Hepatocyte (in vitro differentiated cells): ENCODE results near the gene MYH16. TPM values are rescaled to one million over a fixed set of nuclear protein-coding genes. Genes with fewer than 3 reads are reported as not detected.
"Not testable (repeated sequence)": the region's sequence is repeated elsewhere in the genome, so short reads cannot be mapped to it uniquely, and the experiment has no call there.

ENCODE experiments used
- DNase-seq: peaks from one replicate; pipeline ENCODE4 v3.0.0-alpha.2; 2016; ENCODE audit warnings: low spot score
- H2AFZ ChIP-seq: fragments of 200-600 bp; sonication (generic); 2 replicates; pipeline ENCODE4 v1.6.0; 2016; ENCODE audit warnings: antibody characterized with exemption, mild to moderate bottlenecking
- H3K27ac ChIP-seq: fragments of 200-600 bp; sonication (generic); 2 replicates; pipeline ENCODE4 v1.5.1; 2016; ENCODE audit warnings: mild to moderate bottlenecking
- H3K27me3 ChIP-seq: fragments of 200-600 bp; sonication (generic); 2 replicates; pipeline ENCODE4 v1.6.1; 2016
- H3K36me3 ChIP-seq: fragments of 200-600 bp; sonication (generic); replicated peaks from 2 replicates; pipeline ENCODE4 v1.5.1; 2016; ENCODE audit warnings: low read depth; ENCODE audit not compliant: insufficient read depth
- H3K4me1 ChIP-seq: fragments of 200-600 bp; sonication (generic); 2 replicates; pipeline ENCODE4 v1.5.1; 2016; ENCODE audit warnings: mild to moderate bottlenecking, moderate library complexity; ENCODE audit not compliant: insufficient read depth
- H3K4me2 ChIP-seq: fragments of 200-600 bp; sonication (generic); 2 replicates; pipeline ENCODE4 v1.6.0; 2016
- H3K4me3 ChIP-seq: fragments of 200-600 bp; sonication (generic); 2 replicates; pipeline ENCODE4 v1.5.1; 2016; ENCODE audit warnings: mild to moderate bottlenecking
- H3K79me2 ChIP-seq: fragments of 200-600 bp; sonication (generic); 2 replicates; pipeline ENCODE4 v1.6.0; 2017; ENCODE audit warnings: mild to moderate bottlenecking
- H3K9me2 ChIP-seq: fragments of 200-600 bp; sonication (generic); replicated peaks from 2 replicates; pipeline ENCODE4 v1.6.0; 2017; ENCODE audit warnings: mild to moderate bottlenecking; ENCODE audit not compliant: insufficient read depth
- H3K9me3 ChIP-seq: fragments of 200-600 bp; sonication (generic); 2 replicates; pipeline ENCODE4 v1.5.1; 2016; ENCODE audit warnings: low read depth, mild to moderate bottlenecking
- H4K20me1 ChIP-seq: fragments of 200-600 bp; sonication (generic); 2 replicates; pipeline ENCODE4 v1.6.0; 2016; ENCODE audit warnings: mild to moderate bottlenecking; ENCODE audit not compliant: insufficient read depth, poor library complexity, severe bottlenecking
- EZH2 ChIP-seq: fragments of 200-600 bp; sonication (generic); IDR thresholded peaks from 2 replicates; pipeline ENCODE4 v1.6.1; 2016; ENCODE audit warnings: antibody characterized with exemption, mild to moderate bottlenecking, borderline replicate concordance
- EZH2phosphoT487 ChIP-seq: fragments of 200-600 bp; sonication (generic); IDR thresholded peaks from one replicate; pipeline ENCODE4 v1.6.1; 2018; ENCODE audit warnings: antibody characterized with exemption, mild to moderate bottlenecking, low read depth, moderate library complexity; ENCODE audit not compliant: unreplicated experiment, severe bottlenecking
- WGBS: methylation state at CpG from one replicate; pipeline ENCODE4 v1.1.6; 2016; ENCODE audit warnings: low lambda C conversion rate; ENCODE audit errors: missing lambda C conversion rate; 5-methylcytosine and 5-hydroxymethylcytosine counted together
- polyA plus RNA-seq: library from polyadenylated mRNA; unstranded; fragments of >200 nt; fragmentation: Nextera tagmentation; extraction: Ambion mirVana; gene quantifications from 2 replicates; pipeline ENCODE4 v1.2.1, GENCODE V29; 2016
- total RNA-seq: library from RNA; depleted of rRNA; stranded (reverse); fragments of >200 nt; gene quantifications from 2 replicates; pipeline ENCODE4 v1.2.3, GENCODE V29; 2014
- TF ChIP-seq, protein P1 (sequence below): fragments of 200-600 bp; sonication (generic); IDR thresholded peaks from 2 replicates; pipeline ENCODE4 v1.5.1; 2016; ENCODE audit warnings: antibody characterized with exemption, mild to moderate bottlenecking; ENCODE audit not compliant: poor library complexity

Gene MYH16
- total and polyA plus RNA-seq, 2 experiments from 2014 or later, result 0.13 TPM; not detected in 1

DNA sequence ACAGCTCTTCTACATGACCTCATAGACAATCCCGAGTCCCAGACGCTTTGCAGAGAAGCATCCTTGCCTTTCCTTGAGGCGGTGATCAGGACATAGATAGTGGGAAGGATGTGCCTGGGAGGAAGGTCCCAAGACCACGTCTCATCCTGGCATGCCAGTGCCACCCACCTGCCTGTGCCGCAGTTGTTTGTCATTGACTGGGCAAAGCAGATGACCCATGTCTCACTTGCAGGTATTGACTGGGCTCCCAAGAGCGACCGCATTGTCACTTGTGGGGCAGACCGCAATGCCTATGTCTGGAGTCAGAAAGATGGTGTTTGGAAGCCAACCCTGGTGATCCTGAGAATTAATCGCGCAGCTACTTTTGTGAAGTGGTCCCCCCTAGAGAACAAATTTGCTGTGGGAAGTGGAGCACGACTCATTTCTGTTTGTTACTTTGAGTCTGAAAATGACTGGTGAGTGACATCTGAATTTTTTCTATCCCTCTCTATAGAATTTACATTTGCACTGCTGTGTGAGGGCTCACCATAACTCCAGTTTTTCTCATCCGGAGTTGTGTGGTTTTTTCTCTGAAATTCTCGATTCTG is 71.5 kb downstream of the MYH16 start:
- no peak overlapping the region for H3K4me2 ChIP-seq
- 94% methylated on average over 13 of the region's 13 CpGs for WGBS

DNA sequence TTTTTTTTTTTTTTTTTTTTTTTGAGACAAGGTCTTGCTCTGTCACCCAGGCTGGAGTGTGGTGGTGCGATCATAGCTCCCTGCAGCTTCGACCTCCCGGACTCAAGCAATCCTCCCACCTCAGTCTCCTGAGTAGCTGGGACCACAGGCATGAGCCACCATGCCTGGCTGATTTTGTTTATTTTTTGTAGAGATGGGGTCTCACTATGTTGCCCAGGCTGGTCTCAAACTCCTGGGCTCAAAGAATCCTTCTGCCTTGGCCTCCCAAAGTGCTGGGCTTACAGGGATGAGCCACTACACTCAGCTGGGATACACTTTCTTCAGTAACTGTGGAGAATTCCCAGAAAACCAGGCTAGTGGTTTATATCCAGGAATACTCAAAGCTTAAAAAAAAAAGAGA is 78.0 kb downstream of the MYH16 start:
- not testable (repeated sequence) for H2AFZ ChIP-seq, H3K4me1 ChIP-seq, H3K4me3 ChIP-seq, DNase-seq, H3K4me2 ChIP-seq, H3K27me3 ChIP-seq, H3K27ac ChIP-seq, H3K9me3 ChIP-seq, H3K36me3 ChIP-seq, H4K20me1 ChIP-seq, H3K9me2 ChIP-seq
- peaks cover 16% of the 10 kb centered on the region for H3K79me2 ChIP-seq
- 98% methylated on average over 3 of the region's 3 CpGs for WGBS

More for the DNA sequence above, 71.5 kb downstream of the MYH16 start:
- Histone ChIP-seq H3K27me3 (no peaks in the 10 kb centered on the region), H3K27ac (no peak overlapping the region), H2AFZ (no peak overlapping the region), H3K4me1 (no peaks in the 10 kb centered on the region), H3K9me3 (no peaks in the 10 kb centered on the region), H3K79me2 (peaks cover 35% of the 10 kb centered on the region), H3K4me3 (no peak overlapping the region), H3K36me3 (no peaks in the 10 kb centered on the region), H4K20me1 (no peaks in the 10 kb centered on the region), H3K9me2 (no peaks in the 10 kb centered on the region)
- TF ChIP-seq, protein P1, sequence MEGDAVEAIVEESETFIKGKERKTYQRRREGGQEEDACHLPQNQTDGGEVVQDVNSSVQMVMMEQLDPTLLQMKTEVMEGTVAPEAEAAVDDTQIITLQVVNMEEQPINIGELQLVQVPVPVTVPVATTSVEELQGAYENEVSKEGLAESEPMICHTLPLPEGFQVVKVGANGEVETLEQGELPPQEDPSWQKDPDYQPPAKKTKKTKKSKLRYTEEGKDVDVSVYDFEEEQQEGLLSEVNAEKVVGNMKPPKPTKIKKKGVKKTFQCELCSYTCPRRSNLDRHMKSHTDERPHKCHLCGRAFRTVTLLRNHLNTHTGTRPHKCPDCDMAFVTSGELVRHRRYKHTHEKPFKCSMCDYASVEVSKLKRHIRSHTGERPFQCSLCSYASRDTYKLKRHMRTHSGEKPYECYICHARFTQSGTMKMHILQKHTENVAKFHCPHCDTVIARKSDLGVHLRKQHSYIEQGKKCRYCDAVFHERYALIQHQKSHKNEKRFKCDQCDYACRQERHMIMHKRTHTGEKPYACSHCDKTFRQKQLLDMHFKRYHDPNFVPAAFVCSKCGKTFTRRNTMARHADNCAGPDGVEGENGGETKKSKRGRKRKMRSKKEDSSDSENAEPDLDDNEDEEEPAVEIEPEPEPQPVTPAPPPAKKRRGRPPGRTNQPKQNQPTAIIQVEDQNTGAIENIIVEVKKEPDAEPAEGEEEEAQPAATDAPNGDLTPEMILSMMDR, result no peak
- no peak for TF ChIP-seq EZH2
- no peak for TF ChIP-seq EZH2phosphoT487
- no peak for DNase-seq

DNA sequence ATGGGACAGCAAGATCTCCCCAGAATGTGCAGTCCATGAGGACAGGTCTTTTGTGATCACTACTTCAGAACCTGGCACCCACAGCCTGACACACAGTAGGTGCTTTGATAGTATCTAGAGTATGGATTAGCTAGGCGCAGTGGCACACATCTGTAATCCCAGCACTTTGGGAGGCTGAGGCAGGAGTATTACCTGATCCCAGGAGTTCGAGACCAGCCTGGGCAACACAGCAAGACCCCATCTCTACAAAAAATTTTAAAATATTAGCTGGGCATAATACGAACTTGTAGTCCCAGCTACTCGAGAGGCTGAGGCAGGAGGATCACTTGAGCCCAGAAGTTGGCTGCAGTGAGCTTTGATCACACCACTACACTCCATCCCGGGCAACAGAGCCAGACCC is 79.6 kb downstream of the MYH16 start:
- H3K4me2 ChIP-seq, result no peak overlapping the region
- H3K27me3 ChIP-seq, result no peaks in the 10 kb centered on the region
- no peak overlapping the region for H3K4me3 ChIP-seq
- no peaks in the 10 kb centered on the region for H4K20me1 ChIP-seq
- TF ChIP-seq, protein P1, result no peak
- no peak for TF ChIP-seq EZH2
- no peak for TF ChIP-seq EZH2phosphoT487
- no peak for DNase-seq
- H3K9me3 ChIP-seq, result no peaks in the 10 kb centered on the region
- no peaks in the 10 kb centered on the region for H3K4me1 ChIP-seq
- 98% methylated on average over 5 of the region's 5 CpGs for WGBS
- peaks cover 10% of the 10 kb centered on the region for H3K79me2 ChIP-seq
- no peaks in the 10 kb centered on the region for H3K9me2 ChIP-seq
- no peaks in the 10 kb centered on the region for H3K36me3 ChIP-seq
- H3K27ac ChIP-seq, result no peak overlapping the region
- no peak overlapping the region for H2AFZ ChIP-seq

DNA sequence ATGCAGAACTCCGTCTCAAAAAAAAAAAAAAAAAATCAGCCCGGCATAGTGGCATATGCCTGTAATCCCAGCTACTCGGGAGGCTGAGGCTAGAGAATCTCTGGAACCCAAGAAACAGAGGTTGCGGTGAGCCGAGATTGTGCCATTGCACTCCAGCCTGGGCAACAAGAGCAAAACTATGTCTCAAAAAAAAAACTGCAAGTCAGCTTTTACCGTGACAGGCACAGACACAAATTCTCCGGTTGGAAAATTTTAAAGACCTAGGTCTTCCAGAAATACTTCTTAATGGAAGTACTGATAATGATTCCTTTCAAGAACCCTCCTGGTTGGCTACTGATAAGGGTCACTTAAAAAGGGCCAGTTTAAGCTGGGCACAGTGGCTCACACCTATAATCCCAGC is 82.5 kb downstream of the MYH16 start:
- 87% methylated on average over 7 of the region's 7 CpGs for WGBS
- H3K4me3 ChIP-seq, result no peak overlapping the region
- no peaks in the 10 kb centered on the region for H3K79me2 ChIP-seq
- no peaks in the 10 kb centered on the region for H3K27me3 ChIP-seq
- TF ChIP-seq EZH2, result no peak
- TF ChIP-seq, protein P1, result no peak
- TF ChIP-seq EZH2phosphoT487, result no peak
- H3K4me2 ChIP-seq, result no peak overlapping the region
- no peaks in the 10 kb centered on the region for H3K9me2 ChIP-seq
- no peaks in the 10 kb centered on the region for H4K20me1 ChIP-seq
- no peak for DNase-seq
- no peaks in the 10 kb centered on the region for H3K4me1 ChIP-seq
- no peak overlapping the region for H2AFZ ChIP-seq
- H3K27ac ChIP-seq, result no peak overlapping the region
- H3K9me3 ChIP-seq, result no peaks in the 10 kb centered on the region
- H3K36me3 ChIP-seq, result no peaks in the 10 kb centered on the region
